Testis (tissue), 3 donors: ENCODE results near the gene HECW1. TPM values are rescaled to one million over a fixed set of nuclear protein-coding genes. Genes with fewer than 3 reads are reported as not detected.
"Not testable (repeated sequence)": the region's sequence is repeated elsewhere in the genome, so short reads cannot be mapped to it uniquely, and the experiment has no call there.

ENCODE experiments used
- DNase-seq: peaks from one replicate; pipeline ENCODE4 v3.0.0-alpha.2; 2019
- H3K27ac ChIP-seq, 2 donors: fragments of 200-600 bp; sonication (generic); one replicate each; pipeline ENCODE4 v1.5.1; 2019
- H3K27me3 ChIP-seq: fragments of 200-600 bp; sonication (generic); one replicate; pipeline ENCODE4 v1.5.1; 2019
- H3K36me3 ChIP-seq: fragments of 200-600 bp; sonication (generic); one replicate; pipeline ENCODE4 v1.5.1; 2017; ENCODE audit warnings: low read depth; ENCODE audit errors: missing control alignments
- H3K4me1 ChIP-seq: fragments of 200-600 bp; sonication (generic); one replicate; pipeline ENCODE4 v1.5.1; 2019
- H3K4me3 ChIP-seq, 2 donors: fragments of 200-600 bp; sonication (generic); one replicate each; pipeline ENCODE4 v1.5.1; 2017 to 2019
- H3K9me3 ChIP-seq: fragments of 200-600 bp; sonication (generic); one replicate; pipeline ENCODE4 v1.5.1; 2017
- POLR2A ChIP-seq: fragments of 450-650 bp; IDR thresholded peaks from one replicate; pipeline ENCODE4 v1.6.1; 2017; ENCODE audit warnings: antibody characterized with exemption, mild to moderate bottlenecking, moderate library complexity
- WGBS, 2 donors: methylation state at CpG; one replicate each; pipeline ENCODE4 v1.1.5; 2018; 5-methylcytosine and 5-hydroxymethylcytosine counted together
- intact Hi-C: fragments of 100-400 bp; cut with DNase I; formaldehyde crosslinking; loops from one replicate; pipeline ENCODE4 v1.15.1; 2023; ENCODE audit warnings: low total_unique reads
- polyA plus RNA-seq: library from polyadenylated mRNA; stranded (reverse); fragments of 350-450 nt; fragmentation: Illumina TruSeq; extraction: RNeasy Lipid Tissue Mini Kit (QIAGEN cat#74804); gene quantifications from one replicate; pipeline ENCODE4 v1.2.3, GENCODE V29; 2014; ENCODE audit warnings: low read depth, low replicate concordance; ENCODE audit not compliant: insufficient read depth
- total RNA-seq, 2 donors: library from RNA; depleted of rRNA; stranded (reverse); fragments of >200 nt; gene quantifications; one replicate each; pipeline ENCODE4 v1.2.3, GENCODE V29; 2016
- TF ChIP-seq, protein P1 (sequence below), 3 experiments: fragments of 450-650 bp in 2 of 3; fragments of 200-600 bp in 1 of 3; sonication (generic) in 1 of 3; IDR thresholded peaks; one replicate each; pipeline ENCODE4 v1.5.1; 2016 to 2019; ENCODE audit warnings: antibody characterized with exemption in 3 of 3, mild to moderate bottlenecking in 2 of 3, moderate library complexity in 1 of 3

HECW1 gene
- total and polyA plus RNA-seq, 3 donors from 2014 or later, result 3.2 to 14.5 (median 5.0) TPM

DNA sequence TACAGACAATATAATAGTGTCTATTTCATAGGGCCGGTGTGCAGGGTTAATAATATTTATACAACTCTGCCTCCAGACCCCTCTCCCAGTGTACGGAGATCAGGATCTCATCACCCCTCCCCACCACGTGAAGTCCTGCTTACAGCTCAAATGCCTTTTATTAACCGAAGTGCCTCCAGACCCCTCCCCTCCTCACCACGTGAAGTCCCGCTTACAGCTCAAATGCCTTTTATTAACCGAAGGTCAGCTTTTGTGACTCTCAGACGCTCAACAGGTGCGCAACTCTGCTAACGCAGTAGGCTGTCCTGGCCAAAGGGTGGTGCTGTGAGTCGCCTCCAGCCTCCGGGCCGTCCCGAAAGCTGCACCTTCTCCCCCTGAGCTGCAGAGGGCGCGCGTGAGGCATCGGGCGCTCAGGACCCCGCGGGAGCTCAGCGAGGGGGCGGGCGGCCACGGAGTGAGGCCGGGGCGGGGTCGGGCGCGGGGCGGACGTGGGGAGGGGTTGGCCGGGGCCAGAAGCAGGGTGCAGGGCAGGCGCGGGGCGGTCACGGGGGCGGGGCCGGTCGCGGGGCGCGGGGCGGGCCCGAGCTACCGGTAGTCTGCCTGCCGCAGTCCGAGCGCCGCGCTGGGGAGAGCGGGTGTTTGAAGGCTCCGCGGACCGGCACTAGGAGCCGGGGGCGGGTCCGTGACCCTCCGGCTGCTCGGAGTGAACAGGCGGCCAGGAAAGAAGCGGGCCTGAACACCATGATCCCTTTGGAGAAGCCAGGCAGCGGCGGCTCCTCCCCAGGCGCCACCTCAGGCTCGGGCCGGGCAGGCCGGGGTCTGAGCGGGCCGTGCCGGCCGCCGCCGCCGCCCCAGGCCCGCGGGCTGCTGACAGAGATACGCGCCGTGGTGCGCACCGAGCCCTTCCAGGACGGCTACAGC, 470.3 kb downstream of the HECW1 start, which contains the start of gene STK17A:
Gene STK17A (plus strand): TSS at position 606 of the 921 bp plus-strand sequence. CDS start 136 bp downstream, at position 742.
- Histone ChIP-seq H3K36me3 (no peaks in the 10 kb centered on the region), H3K4me3 (peak within 1 kb of the TSS; percentile 92 to 96), H3K9me3 (no peaks in the 10 kb centered on the region), H3K27me3 (no peaks in the 10 kb centered on the region), H3K4me1 (peaks cover 7% of the 10 kb centered on the region), H3K27ac (peak within 1 kb of the TSS; percentile 86 to 92)
- peak; percentile 32 for TF ChIP-seq POLR2A
- TF ChIP-seq, protein P1, sequence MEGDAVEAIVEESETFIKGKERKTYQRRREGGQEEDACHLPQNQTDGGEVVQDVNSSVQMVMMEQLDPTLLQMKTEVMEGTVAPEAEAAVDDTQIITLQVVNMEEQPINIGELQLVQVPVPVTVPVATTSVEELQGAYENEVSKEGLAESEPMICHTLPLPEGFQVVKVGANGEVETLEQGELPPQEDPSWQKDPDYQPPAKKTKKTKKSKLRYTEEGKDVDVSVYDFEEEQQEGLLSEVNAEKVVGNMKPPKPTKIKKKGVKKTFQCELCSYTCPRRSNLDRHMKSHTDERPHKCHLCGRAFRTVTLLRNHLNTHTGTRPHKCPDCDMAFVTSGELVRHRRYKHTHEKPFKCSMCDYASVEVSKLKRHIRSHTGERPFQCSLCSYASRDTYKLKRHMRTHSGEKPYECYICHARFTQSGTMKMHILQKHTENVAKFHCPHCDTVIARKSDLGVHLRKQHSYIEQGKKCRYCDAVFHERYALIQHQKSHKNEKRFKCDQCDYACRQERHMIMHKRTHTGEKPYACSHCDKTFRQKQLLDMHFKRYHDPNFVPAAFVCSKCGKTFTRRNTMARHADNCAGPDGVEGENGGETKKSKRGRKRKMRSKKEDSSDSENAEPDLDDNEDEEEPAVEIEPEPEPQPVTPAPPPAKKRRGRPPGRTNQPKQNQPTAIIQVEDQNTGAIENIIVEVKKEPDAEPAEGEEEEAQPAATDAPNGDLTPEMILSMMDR (IDR thresholded peaks at IDR 0.05), result peak; percentile 97 to 99 (median 98)
- 1 to 2% methylated on average over 7 to 62 of the region's 83 CpGs for WGBS, 2 donors
- intact Hi-C loops, result no loop called here
- DNase-seq, result peak; percentile 93

DNA sequence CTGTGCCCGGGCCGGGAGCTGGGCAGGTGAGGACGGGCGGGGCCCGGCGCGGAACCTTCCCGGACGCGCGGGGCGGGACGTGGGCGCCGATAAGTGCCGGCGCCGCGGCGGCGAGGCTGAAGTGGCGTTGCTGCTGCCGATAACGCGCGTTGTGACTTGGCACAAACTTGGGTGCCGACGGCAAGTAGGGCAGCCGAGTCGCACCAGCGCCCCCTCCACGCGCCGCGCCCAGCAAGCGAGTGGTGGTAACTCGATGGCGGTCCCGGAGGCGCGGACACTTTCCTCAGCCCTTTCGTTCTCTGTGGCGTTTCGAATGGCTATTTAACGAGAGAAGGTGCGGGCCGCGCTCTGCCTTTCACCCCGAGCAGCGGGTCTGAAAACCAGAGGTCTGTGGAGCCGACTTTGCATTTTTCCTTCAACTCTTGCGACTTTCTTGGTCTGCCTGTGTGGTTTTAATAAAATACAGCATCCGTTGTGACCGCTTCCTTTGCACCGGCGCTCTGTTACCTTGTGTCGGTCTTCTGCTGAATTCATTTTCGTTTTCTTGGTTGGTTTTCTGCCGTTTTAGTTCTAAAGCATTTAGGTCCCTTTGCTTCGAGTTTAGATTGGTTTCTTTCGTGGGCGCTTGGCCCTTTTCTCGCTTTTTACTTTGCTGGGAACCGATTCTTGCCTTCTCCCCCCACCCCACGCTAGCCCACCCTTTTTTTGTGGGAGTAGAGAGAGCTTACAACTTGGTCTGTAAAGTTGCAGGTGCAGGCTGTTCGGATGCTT, 471.2 kb downstream of the HECW1 start:
- peak; percentile 78 for DNase-seq
- peaks cover 7% of the 10 kb centered on the region for H3K4me1 ChIP-seq
- H3K9me3 ChIP-seq, result no peaks in the 10 kb centered on the region
- TF ChIP-seq POLR2A, result no peak
- TF ChIP-seq, protein P1 (IDR thresholded peaks at IDR 0.05), result no peak
- H3K4me3 ChIP-seq, result peak overlapping the region; percentile 92 to 96
- 1% methylated on average over 30 to 44 of the region's 66 CpGs for WGBS, 2 donors
- H3K27me3 ChIP-seq, result no peaks in the 10 kb centered on the region
- peak overlapping the region; percentile 86 to 92 for H3K27ac ChIP-seq
- intact Hi-C loops, result no loop called here
- H3K36me3 ChIP-seq, result no peaks in the 10 kb centered on the region

DNA sequence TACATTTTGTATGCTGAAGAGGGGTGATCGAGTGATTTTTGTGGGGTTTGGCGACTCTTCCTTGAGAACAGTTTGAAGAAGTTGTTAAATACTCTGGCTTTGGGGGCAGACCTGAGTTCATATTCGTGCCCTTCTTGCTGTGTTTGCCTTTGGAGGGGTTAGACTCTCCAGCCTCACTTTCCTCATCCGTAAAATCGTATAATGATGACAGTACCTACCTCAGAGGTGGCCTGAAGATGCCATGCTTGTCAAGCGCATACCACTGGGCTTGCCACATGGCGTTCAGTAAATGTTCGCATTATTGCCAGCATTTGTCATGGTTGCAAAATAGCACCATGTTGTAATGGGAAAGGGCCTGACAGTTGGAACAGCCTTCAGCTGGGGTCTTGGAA, 471.7 kb downstream of the HECW1 start:
- TF ChIP-seq POLR2A, result no peak
- TF ChIP-seq, protein P1 (IDR thresholded peaks at IDR 0.05), result no peak
- H3K4me3 ChIP-seq, result peak overlapping the region; percentile 92 to 96
- no peaks in the 10 kb centered on the region for H3K27me3 ChIP-seq
- intact Hi-C loops, result no loop called here
- no peak for DNase-seq
- no peaks in the 10 kb centered on the region for H3K9me3 ChIP-seq
- no peaks in the 10 kb centered on the region for H3K36me3 ChIP-seq
- WGBS, 2 donors, result 19 to 23% methylated on average over 8 of the region's 8 CpGs
- peak overlapping the region; percentile 86 to 92 for H3K27ac ChIP-seq
- H3K4me1 ChIP-seq, result peaks cover 7% of the 10 kb centered on the region

DNA sequence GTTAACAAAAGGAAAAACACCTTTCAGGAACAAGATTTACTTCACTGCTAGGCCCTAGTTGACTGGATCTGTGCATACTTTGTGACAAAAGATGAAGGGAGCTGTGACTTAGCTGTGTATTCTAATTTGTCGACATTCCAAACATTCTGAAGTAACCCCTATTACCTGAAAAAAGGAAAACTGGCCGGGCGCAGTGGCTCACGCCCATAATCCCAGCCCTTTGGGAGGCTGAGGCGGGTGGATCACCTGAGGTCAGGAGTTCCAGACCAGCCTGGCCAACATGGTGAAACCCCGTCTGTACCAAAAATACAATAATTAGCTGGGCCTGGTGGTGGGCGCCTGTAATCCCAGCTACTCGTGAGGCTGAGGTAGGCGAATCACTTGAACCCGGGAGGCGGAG, 472.3 kb downstream of the HECW1 start:
- H3K4me1 ChIP-seq, DNase-seq, H3K36me3 ChIP-seq, intact Hi-C loops, H3K27ac ChIP-seq, H3K9me3 ChIP-seq, H3K27me3 ChIP-seq: not testable (repeated sequence)
- peak overlapping the region in 1 of 2 donors; percentile 92 for H3K4me3 ChIP-seq
- 57 to 58% methylated on average over 11 of the region's 11 CpGs for WGBS, 2 donors

DNA sequence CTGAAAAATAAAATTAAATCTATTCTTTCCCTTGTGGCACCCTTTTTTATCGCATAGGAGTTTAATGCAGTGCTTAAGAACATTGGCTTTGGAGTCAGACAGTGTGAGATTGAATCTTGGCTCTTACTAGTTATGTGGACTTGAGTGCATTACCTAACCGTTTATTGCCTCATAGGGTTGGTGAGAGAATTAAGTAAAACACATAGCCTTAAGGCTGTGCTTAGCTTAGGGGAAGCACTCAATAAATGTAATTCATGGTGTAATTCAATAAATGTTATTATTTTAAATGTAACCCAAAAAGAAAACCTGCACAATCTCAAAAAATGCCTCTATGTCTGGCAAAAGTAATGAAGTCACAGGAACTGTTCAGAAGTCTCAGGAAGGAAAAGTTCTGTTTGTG, 473.1 kb downstream of the HECW1 start:
- intact Hi-C loops, result no loop called here

More for the DNA sequence above, 473.1 kb downstream of the HECW1 start:
- DNase-seq, result no peak
- TF ChIP-seq, protein P1 (IDR thresholded peaks at IDR 0.05), result no peak
- TF ChIP-seq POLR2A, result no peak
- Histone ChIP-seq H3K27me3 (no peaks in the 10 kb centered on the region), H3K36me3 (no peaks in the 10 kb centered on the region), H3K4me3 (no peak overlapping the region), H3K9me3 (no peaks in the 10 kb centered on the region), H3K27ac (no peak overlapping the region), H3K4me1 (peaks cover 7% of the 10 kb centered on the region)
- WGBS, 2 donors, result 45 to 51% methylated on average over 2 of the region's 2 CpGs
